Fibroblast of peridontal ligament (primary cell): ENCODE results near the gene ACAP3.

ENCODE experiments used
- DNase-seq: peaks from one replicate; pipeline ENCODE4 v3.0.0-alpha.2; 2010; ENCODE audit errors: extremely low read depth

ACAP3 gene

GRCh38 chr1:1302006-1302430, 5.7 kb downstream of the ACAP3 start:
- no peak for DNase-seq

- DNase-seq, result no peak
Measured at GRCh38 chr1:1300352-1300739, 7.4 kb downstream of the ACAP3 start.

GRCh38 chr1:1299686-1300351, 7.9 kb downstream of the ACAP3 start:
- DNase-seq, result no peak

- DNase-seq, result no peak
Measured at GRCh38 chr1:1298861-1299685, 8.7 kb downstream of the ACAP3 start.

- DNase-seq, result no peak
Measured at GRCh38 chr1:1297802-1298424, 9.8 kb downstream of the ACAP3 start.

- no peak for DNase-seq
Measured at GRCh38 chr1:1296070-1297061, 11.4 kb downstream of the ACAP3 start.

- no peak for DNase-seq
Measured at GRCh38 chr1:1295154-1295923, 12.4 kb downstream of the ACAP3 start.

GRCh38 chr1:1294250-1294890, 13.4 kb downstream of the ACAP3 start:
- DNase-seq, result no peak

GRCh38 chr1:1293263-1294249, 14.2 kb downstream of the ACAP3 start:
- DNase-seq, result no peak

- no peak for DNase-seq
Measured at GRCh38 chr1:1292851-1293250, 14.9 kb downstream of the ACAP3 start.

- no peak for DNase-seq
Measured at GRCh38 chr1:1292442-1292779, 15.3 kb downstream of the ACAP3 start.

- DNase-seq, result peak; percentile 37
Measured at GRCh38 chr1:1291548-1292441, 15.9 kb downstream of the ACAP3 start.

- DNase-seq, result no peak
Measured at GRCh38 chr1:1291023-1291528, 16.7 kb downstream of the ACAP3 start.

- DNase-seq, result no peak
Measured at GRCh38 chr1:1290238-1290731, 17.4 kb downstream of the ACAP3 start.

- DNase-seq, result no peak
Measured at GRCh38 chr1:1287288-1288110, 20.2 kb downstream of the ACAP3 start.

GRCh38 chr1:1286313-1287261, 21.1 kb downstream of the ACAP3 start:
- no peak for DNase-seq
